Endodermal cell (in vitro differentiated cells): ENCODE measurements around the gene MIPOL1. TPM values are rescaled to one million over a fixed set of nuclear protein-coding genes. Genes with fewer than 3 reads are reported as not detected.

Experiments
- DNase-seq: peaks from one replicate; pipeline ENCODE4 v3.0.0-alpha.2; 2017
- H3K27ac ChIP-seq: 2 replicates; pipeline ENCODE4 v1.5.1; 2013; ENCODE audit warnings: mild to moderate bottlenecking, low read depth, low read length, moderate library complexity
- H3K27me3 ChIP-seq: 2 replicates; pipeline ENCODE4 v1.6.1; 2013; ENCODE audit warnings: mild to moderate bottlenecking, low read length, moderate library complexity; ENCODE audit not compliant: insufficient read depth, control insufficient read depth, poor library complexity, severe bottlenecking
- H3K36me3 ChIP-seq: 2 replicates; pipeline ENCODE4 v1.7.0; 2013; ENCODE audit warnings: mild to moderate bottlenecking, low read length, moderate library complexity; ENCODE audit not compliant: control insufficient read depth, insufficient read depth
- H3K4me1 ChIP-seq: one replicate; pipeline ENCODE4 v1.7.0; 2013; ENCODE audit warnings: low read length; ENCODE audit not compliant: control insufficient read depth, insufficient read depth
- H3K4me3 ChIP-seq: 2 replicates; pipeline ENCODE4 v1.5.1; 2013; ENCODE audit warnings: mild to moderate bottlenecking, low read length, moderate library complexity
- H3K9ac ChIP-seq: 2 replicates; pipeline ENCODE4 v1.6.1; 2013; ENCODE audit warnings: mild to moderate bottlenecking, low read length, moderate library complexity; ENCODE audit not compliant: poor library complexity, severe bottlenecking; ENCODE audit errors: extremely low read depth
- H3K9me3 ChIP-seq: 2 replicates; pipeline ENCODE4 v1.6.1; 2013; ENCODE audit warnings: mild to moderate bottlenecking, low read length, moderate library complexity; ENCODE audit not compliant: control insufficient read depth
- H3K27ac Mint-ChIP-seq: 2 replicates; pipeline ENCODE4 v1.8.0; 2020; ENCODE audit warnings: mixed read lengths
- H3K27me3 Mint-ChIP-seq: 2 replicates; pipeline ENCODE4 v1.8.0; 2021; ENCODE audit warnings: mild to moderate bottlenecking, mixed read lengths; ENCODE audit not compliant: insufficient read depth
- H3K36me3 Mint-ChIP-seq: 2 replicates; pipeline ENCODE4 v1.8.0; 2020; ENCODE audit warnings: low read depth, mixed read lengths
- H3K4me1 Mint-ChIP-seq: 2 replicates; pipeline ENCODE4 v1.8.0; 2020; ENCODE audit warnings: mixed read lengths
- H3K4me3 Mint-ChIP-seq: 2 replicates; pipeline ENCODE4 v1.8.0; 2020; ENCODE audit warnings: mild to moderate bottlenecking, moderate library complexity, mixed read lengths
- H3K9me3 Mint-ChIP-seq: 2 replicates; pipeline ENCODE4 v1.8.0; 2020; ENCODE audit warnings: mild to moderate bottlenecking, mixed read lengths
- WGBS, 2 experiments: methylation state at CpG; one replicate each; pipeline versions ENCODE4 v1.1.5 to v1.1.7; 2013; ENCODE audit warnings: missing lambda C conversion rate in 2 of 2, mixed read lengths in 1 of 2; ENCODE audit not compliant: insufficient coverage in 1 of 2, insufficient read length in 1 of 2; 5-methylcytosine and 5-hydroxymethylcytosine counted together
- total RNA-seq, 2 donors: library from RNA; stranded (reverse); fragmentation: NEBNext Ultra II Directional in 1 of 2; extraction: Animal tissue kit (Norgen Biotek cat#: 25700) in 1 of 2; gene quantifications; 2 replicates in 1 of 2; 3 replicates in 1 of 2; pipeline ENCODE4 v1.2.1, GENCODE V29; 2021
- TF ChIP-seq, protein P1 (sequence below): fragments of 200-600 bp; sonication (generic); conservative IDR thresholded peaks from 2 replicates; pipeline ENCODE4 v1.5.0; 2021; ENCODE audit warnings: antibody characterized with exemption, mild to moderate bottlenecking

MIPOL1 gene
- total RNA-seq, 2 donors from 2014 or later: 22.0 to 28.5 TPM

DNA sequence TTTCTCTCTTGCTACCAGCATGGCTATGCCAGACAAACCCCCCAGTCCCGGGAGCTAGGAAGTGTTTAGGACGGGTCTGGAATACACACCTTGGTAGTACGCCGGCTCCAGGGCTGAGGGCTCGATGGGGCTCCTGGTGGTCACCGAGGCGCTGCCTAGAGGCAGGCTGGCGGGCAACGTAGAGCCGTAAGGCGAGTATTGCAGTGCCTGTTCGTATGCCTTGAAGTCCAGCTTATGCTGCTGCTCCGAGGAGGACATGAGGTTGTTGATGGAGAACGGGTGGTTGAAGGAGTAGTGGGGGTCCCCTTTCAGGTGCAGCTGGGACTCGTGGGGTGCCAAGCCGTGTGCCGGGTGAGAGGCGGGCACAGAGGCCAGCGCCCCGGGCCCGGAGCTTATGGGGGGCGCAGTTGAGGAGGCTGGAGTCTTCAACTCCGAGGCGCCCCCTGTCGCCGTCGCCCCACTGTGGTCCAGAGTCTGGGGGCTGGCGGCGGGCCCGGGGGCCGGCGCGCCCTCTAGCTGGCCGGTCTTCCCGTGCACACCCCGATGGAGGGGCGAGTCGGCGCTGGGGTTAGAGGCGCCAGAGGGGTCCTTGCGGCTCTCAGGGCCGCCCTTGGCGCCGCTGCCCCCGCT, 393.7 kb downstream of the MIPOL1 start:
- peak; percentile 93 for DNase-seq
- H3K4me1 Mint-ChIP-seq: peaks cover 46% of the 10 kb centered on the region
- H3K9me3 ChIP-seq: no peaks in the 10 kb centered on the region
- H3K4me3 ChIP-seq: peak overlapping the region; percentile 75
- no peaks in the 10 kb centered on the region for H3K36me3 ChIP-seq
- peaks cover 19% of the 10 kb centered on the region for H3K36me3 Mint-ChIP-seq
- H3K4me3 Mint-ChIP-seq: peak overlapping the region; percentile 69
- 12 to 20% methylated on average over 21 to 45 of the region's 45 CpGs for WGBS, 2 experiments
- peaks cover 3% of the 10 kb centered on the region for H3K4me1 ChIP-seq
- no peak overlapping the region for H3K9ac ChIP-seq
- H3K27ac Mint-ChIP-seq: peak overlapping the region; percentile 22
- peaks cover 68% of the 10 kb centered on the region for H3K27me3 Mint-ChIP-seq
- peaks cover 78% of the 10 kb centered on the region for H3K27me3 ChIP-seq
- H3K9me3 Mint-ChIP-seq: no peaks in the 10 kb centered on the region
- TF ChIP-seq, protein P1, sequence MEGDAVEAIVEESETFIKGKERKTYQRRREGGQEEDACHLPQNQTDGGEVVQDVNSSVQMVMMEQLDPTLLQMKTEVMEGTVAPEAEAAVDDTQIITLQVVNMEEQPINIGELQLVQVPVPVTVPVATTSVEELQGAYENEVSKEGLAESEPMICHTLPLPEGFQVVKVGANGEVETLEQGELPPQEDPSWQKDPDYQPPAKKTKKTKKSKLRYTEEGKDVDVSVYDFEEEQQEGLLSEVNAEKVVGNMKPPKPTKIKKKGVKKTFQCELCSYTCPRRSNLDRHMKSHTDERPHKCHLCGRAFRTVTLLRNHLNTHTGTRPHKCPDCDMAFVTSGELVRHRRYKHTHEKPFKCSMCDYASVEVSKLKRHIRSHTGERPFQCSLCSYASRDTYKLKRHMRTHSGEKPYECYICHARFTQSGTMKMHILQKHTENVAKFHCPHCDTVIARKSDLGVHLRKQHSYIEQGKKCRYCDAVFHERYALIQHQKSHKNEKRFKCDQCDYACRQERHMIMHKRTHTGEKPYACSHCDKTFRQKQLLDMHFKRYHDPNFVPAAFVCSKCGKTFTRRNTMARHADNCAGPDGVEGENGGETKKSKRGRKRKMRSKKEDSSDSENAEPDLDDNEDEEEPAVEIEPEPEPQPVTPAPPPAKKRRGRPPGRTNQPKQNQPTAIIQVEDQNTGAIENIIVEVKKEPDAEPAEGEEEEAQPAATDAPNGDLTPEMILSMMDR: peak; percentile 80
- H3K27ac ChIP-seq: no peak overlapping the region

DNA sequence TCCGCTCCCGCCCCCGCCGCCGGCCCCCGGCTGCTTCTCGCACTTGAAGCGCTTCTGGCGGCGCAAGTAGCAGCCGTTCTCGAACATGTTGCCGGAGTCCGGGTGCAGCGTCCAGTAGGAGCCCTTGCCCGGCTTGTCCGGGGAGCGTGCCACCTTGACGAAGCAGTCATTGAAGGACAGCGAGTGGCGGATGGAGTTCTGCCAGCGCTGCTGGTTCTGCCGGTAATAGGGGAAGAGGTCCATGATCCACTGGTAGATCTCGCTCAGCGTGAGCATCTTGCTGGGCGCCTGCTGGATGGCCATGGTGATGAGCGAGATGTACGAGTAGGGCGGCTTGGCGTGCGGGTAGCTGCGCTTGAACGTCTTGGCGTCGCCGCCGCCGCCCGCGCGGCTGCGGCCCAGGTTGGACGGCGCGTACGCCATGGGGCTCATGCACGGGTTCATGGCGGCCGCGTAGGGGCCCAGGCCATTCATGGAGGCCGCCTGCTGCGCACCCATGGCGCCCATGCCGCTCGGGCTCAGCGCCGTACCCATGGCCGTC, 394.3 kb downstream of the MIPOL1 start:
- Histone ChIP-seq H3K4me1 (peaks cover 2% of the 10 kb centered on the region), H3K27me3 (peaks cover 78% of the 10 kb centered on the region), H3K9ac (no peak overlapping the region), H3K36me3 (no peaks in the 10 kb centered on the region), H3K4me3 (no peak overlapping the region), H3K9me3 (no peaks in the 10 kb centered on the region), H3K27ac (no peak overlapping the region)
- Mint-ChIP-seq H3K4me3 (peak overlapping the region; percentile 69), H3K36me3 (peaks cover 19% of the 10 kb centered on the region), H3K27ac (no peak overlapping the region), H3K27me3 (peaks cover 71% of the 10 kb centered on the region), H3K9me3 (no peaks in the 10 kb centered on the region), H3K4me1 (peaks cover 44% of the 10 kb centered on the region)
- DNase-seq: no peak
- TF ChIP-seq, protein P1: no peak
- 27 to 36% methylated on average over 33 to 58 of the region's 58 CpGs for WGBS, 2 experiments

DNA sequence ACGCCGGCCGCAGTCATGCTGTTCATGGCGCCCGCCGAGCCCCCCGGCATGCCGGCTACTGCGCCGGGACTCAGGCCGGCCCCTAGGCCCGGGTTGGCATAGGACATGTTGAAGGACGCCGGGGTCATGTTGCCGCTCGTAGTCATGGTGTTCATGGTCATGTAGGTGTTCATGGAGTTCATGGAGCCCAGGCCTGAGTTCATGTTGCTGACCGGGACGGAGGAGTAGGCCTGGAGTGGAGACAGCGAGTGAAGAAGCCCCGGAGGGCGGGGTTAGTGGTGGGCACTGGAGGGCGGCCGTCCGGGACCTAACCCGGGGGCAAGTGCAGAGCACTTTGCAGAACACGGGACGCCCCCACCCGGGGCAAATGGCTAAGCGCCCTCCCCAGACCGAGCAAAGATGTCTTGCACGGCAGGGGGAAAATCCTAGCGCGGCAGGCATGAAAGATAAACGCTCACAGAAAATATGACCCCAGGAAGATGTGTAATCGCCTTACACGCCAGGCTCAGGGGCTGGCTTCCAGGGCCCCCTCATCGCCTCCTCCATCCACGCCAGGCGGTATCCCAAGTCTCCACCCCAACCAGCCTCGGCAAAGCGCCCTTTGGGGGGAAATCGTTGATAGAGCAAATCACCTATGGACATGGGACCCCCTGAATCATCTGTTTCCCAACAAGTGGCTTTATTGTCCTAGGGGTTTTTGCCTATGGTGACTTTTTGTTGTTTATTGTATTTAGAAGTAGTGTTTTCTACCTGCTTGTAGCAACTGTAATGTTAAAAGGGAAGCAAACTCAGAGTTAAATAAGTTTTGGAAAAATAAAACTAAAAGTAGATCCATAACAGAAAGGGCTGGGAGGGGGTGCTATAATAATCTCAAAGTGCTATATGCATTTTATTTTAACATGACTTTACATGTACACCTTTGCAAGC, 395.0 kb downstream of the MIPOL1 start:
- Mint-ChIP-seq H3K27me3 (peaks cover 72% of the 10 kb centered on the region), H3K27ac (peak overlapping the region; percentile 1), H3K9me3 (no peaks in the 10 kb centered on the region), H3K4me1 (peaks cover 41% of the 10 kb centered on the region), H3K36me3 (peaks cover 19% of the 10 kb centered on the region), H3K4me3 (peak overlapping the region; percentile 69)
- WGBS, 2 experiments: 11 to 28% methylated on average over 26 to 42 of the region's 42 CpGs
- Histone ChIP-seq H3K27me3 (peaks cover 78% of the 10 kb centered on the region), H3K4me3 (peak overlapping the region; percentile 89), H3K9me3 (no peaks in the 10 kb centered on the region), H3K27ac (no peak overlapping the region), H3K36me3 (no peaks in the 10 kb centered on the region), H3K4me1 (peaks cover 2% of the 10 kb centered on the region), H3K9ac (peak overlapping the region; percentile 52)
- TF ChIP-seq, protein P1: no peak
- DNase-seq: peak; percentile 64
